Prostate gland (tissue), 2 donors: ENCODE results near the gene CHTF8.

Source experiments
- POLR2A ChIP-seq: fragments of 450-650 bp; IDR thresholded peaks from one replicate; pipeline ENCODE4 v1.6.1; 2016; ENCODE audit warnings: antibody characterized with exemption, mild to moderate bottlenecking
- POLR2AphosphoS5 ChIP-seq: sonication (generic); formaldehyde crosslinking; IDR thresholded peaks from one replicate; pipeline ENCODE4 v1.6.1; 2017; ENCODE audit warnings: antibody characterized with exemption
- TF ChIP-seq, protein P1 (sequence below), 4 experiments: fragments of 200-600 bp in 2 of 4; fragments of 450-650 bp in 2 of 4; sonication (generic) in 2 of 4; IDR thresholded peaks; 1 replicate in 3 of 4; 2 replicates in 1 of 4; pipeline ENCODE4 v1.5.1; 2016 to 2019; ENCODE audit warnings: antibody characterized with exemption in 4 of 4, mild to moderate bottlenecking in 2 of 4, moderate library complexity in 2 of 4

DNA sequence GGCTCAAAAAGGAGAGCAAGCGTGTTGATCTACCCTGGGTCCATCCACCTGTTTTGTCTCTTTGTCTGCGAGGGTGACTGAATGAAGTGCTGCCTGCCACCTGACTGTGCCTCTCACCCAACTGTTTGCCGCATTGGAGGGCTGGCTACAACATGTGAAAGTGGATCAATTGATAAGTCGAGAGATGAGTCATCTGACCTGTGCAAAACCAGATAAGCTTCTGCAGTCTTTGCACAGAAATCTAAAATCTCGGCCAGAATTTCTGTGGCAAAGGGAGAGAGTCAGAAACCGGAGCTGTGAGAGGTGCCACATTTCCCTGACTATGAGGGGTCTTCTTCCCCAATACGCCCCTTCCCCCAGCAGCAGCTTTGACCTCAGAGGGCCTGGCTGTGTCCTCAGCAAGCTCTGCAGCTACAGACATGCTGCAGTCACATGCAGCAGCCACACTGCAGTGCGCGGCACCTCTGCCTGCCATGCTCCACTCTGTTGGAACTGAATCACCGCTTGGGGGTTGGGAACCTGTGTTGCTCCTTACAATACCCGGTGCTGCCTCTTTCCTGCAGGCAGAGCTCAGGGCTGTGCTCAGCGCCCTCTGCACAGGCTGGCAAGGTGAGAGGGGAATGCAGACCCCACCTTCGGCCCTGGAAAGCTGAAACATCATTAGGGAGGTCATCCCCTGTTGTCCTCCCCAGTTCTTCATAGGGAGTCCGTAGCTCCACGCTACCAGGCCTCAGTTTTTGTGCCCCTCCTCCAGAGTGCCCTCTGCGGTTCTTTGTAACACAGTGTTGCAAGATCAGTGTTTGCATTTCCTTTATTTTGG lies 43.1 kb downstream of the CHTF8 start:
- TF ChIP-seq POLR2AphosphoS5 (no peak), POLR2A (no peak)
- TF ChIP-seq, protein P1, sequence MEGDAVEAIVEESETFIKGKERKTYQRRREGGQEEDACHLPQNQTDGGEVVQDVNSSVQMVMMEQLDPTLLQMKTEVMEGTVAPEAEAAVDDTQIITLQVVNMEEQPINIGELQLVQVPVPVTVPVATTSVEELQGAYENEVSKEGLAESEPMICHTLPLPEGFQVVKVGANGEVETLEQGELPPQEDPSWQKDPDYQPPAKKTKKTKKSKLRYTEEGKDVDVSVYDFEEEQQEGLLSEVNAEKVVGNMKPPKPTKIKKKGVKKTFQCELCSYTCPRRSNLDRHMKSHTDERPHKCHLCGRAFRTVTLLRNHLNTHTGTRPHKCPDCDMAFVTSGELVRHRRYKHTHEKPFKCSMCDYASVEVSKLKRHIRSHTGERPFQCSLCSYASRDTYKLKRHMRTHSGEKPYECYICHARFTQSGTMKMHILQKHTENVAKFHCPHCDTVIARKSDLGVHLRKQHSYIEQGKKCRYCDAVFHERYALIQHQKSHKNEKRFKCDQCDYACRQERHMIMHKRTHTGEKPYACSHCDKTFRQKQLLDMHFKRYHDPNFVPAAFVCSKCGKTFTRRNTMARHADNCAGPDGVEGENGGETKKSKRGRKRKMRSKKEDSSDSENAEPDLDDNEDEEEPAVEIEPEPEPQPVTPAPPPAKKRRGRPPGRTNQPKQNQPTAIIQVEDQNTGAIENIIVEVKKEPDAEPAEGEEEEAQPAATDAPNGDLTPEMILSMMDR (IDR thresholded peaks at IDR 0.05) = no peak
